ENCODE data around the gene ZNF764. TPM values are rescaled to one million over a fixed set of nuclear protein-coding genes. Genes with fewer than 3 reads are reported as not detected.

ZNF764 gene
- total and polyA plus RNA-seq, 9 of the 15 experiments (the other 6 are each of a cell fraction or from before 2014, with no cell fraction given) = 0.69 to 10.1 (median 4.1) TPM

DNA sequence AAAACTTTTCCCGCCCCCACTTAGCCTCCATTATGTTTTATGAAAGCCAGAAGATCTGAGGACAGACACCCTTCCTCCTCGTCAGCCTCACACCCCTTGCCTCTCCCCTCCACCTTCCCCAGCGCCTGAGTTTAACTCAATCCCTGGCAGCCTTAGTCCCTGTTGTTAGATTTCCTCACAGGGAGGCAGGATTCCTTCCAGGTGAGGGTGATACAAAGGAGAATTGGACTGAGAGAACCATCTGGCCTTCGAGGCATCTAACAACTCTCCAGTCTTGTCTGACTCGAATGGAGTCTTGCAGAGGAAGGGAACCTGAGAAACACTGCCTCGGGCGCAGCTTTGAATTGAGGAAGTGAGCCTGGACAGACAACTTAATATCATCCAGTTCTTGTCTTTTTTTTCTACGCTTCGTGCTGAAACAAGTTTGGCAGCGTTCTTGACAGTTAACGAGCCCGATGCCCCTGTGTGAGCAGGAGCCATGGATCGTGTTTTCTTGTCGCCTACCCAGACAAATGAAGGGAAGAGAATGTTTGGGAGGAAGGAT is 30.5 kb downstream of the ZNF764 start (continued):
- TF ChIP-seq, protein P1, sequence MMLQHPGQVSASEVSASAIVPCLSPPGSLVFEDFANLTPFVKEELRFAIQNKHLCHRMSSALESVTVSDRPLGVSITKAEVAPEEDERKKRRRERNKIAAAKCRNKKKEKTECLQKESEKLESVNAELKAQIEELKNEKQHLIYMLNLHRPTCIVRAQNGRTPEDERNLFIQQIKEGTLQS (IDR thresholded peaks at IDR 0.05) = no peak
- TF ChIP-seq, protein P1 (CRISPR knock-in tag; conservative IDR thresholded peaks at IDR 0.05) = no peak
- TF ChIP-seq, protein P2, sequence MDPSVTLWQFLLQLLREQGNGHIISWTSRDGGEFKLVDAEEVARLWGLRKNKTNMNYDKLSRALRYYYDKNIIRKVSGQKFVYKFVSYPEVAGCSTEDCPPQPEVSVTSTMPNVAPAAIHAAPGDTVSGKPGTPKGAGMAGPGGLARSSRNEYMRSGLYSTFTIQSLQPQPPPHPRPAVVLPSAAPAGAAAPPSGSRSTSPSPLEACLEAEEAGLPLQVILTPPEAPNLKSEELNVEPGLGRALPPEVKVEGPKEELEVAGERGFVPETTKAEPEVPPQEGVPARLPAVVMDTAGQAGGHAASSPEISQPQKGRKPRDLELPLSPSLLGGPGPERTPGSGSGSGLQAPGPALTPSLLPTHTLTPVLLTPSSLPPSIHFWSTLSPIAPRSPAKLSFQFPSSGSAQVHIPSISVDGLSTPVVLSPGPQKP (CRISPR knock-in tag; IDR thresholded peaks at IDR 0.05) = no peak
- TF ChIP-seq OTX1 (CRISPR knock-in tag; IDR thresholded peaks at IDR 0.05) (peak; percentile 70; the same call in 1 of the 2 replicates), SRSF3 (IDR thresholded peaks at IDR 0.05; ENCODE audit: insufficient read depth, low read length) (no peak), KHSRP (IDR thresholded peaks at IDR 0.05) (no peak), MTF1 (CRISPR knock-in tag; IDR thresholded peaks at IDR 0.05; ENCODE audit: borderline replicate concordance) (no peak), NCOR1 (IDR thresholded peaks at IDR 0.05) (no peak), NFXL1 (CRISPR knock-in tag; IDR thresholded peaks at IDR 0.05) (no peak), ELF1 (tag; IDR thresholded peaks at IDR 0.05) (no peak), ZNF253 (CRISPR knock-in tag; conservative IDR thresholded peaks at IDR 0.05) (no peak), SMAD4 (CRISPR knock-in tag; conservative IDR thresholded peaks at IDR 0.05) (no peak), ZNF140 (CRISPR knock-in tag; IDR thresholded peaks at IDR 0.05) (no peak), BCL6 (CRISPR knock-in tag; IDR thresholded peaks at IDR 0.05) (no peak), SMARCE1 (IDR thresholded peaks at IDR 0.05) (no peak), NELFE (IDR thresholded peaks at IDR 0.05; ENCODE audit: insufficient read depth, insufficient read length) (no peak), ZNF589 (CRISPR knock-in tag; IDR thresholded peaks at IDR 0.05; ENCODE audit: low read depth) (no peak), RBBP5 (IDR thresholded peaks at IDR 0.05; ENCODE audit: borderline replicate concordance, insufficient read depth, low read length, poor library complexity, severe bottlenecking) (no peak), CBX1 (IDR thresholded peaks at IDR 0.05; ENCODE audit: low read depth) (no peak), ZNF12 (CRISPR knock-in tag; IDR thresholded peaks at IDR 0.05) (peak; percentile 29; the same call in 1 of the 2 replicates), MYBL2 (IDR thresholded peaks at IDR 0.05; ENCODE audit: low read depth) (no peak), MYBL2 (CRISPR knock-in tag; IDR thresholded peaks at IDR 0.05; ENCODE audit: borderline replicate concordance) (no peak)
- TF ChIP-seq, protein P3, sequence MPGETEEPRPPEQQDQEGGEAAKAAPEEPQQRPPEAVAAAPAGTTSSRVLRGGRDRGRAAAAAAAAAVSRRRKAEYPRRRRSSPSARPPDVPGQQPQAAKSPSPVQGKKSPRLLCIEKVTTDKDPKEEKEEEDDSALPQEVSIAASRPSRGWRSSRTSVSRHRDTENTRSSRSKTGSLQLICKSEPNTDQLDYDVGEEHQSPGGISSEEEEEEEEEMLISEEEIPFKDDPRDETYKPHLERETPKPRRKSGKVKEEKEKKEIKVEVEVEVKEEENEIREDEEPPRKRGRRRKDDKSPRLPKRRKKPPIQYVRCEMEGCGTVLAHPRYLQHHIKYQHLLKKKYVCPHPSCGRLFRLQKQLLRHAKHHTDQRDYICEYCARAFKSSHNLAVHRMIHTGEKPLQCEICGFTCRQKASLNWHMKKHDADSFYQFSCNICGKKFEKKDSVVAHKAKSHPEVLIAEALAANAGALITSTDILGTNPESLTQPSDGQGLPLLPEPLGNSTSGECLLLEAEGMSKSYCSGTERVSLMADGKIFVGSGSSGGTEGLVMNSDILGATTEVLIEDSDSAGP (CRISPR knock-in tag; IDR thresholded peaks at IDR 0.05) = no peak
- TF ChIP-seq, protein P4, sequence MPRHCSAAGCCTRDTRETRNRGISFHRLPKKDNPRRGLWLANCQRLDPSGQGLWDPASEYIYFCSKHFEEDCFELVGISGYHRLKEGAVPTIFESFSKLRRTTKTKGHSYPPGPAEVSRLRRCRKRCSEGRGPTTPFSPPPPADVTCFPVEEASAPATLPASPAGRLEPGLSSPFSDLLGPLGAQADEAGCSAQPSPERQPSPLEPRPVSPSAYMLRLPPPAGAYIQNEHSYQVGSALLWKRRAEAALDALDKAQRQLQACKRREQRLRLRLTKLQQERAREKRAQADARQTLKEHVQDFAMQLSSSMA (CRISPR knock-in tag; IDR thresholded peaks at IDR 0.05) = no peak
- TF ChIP-seq, protein P5, sequence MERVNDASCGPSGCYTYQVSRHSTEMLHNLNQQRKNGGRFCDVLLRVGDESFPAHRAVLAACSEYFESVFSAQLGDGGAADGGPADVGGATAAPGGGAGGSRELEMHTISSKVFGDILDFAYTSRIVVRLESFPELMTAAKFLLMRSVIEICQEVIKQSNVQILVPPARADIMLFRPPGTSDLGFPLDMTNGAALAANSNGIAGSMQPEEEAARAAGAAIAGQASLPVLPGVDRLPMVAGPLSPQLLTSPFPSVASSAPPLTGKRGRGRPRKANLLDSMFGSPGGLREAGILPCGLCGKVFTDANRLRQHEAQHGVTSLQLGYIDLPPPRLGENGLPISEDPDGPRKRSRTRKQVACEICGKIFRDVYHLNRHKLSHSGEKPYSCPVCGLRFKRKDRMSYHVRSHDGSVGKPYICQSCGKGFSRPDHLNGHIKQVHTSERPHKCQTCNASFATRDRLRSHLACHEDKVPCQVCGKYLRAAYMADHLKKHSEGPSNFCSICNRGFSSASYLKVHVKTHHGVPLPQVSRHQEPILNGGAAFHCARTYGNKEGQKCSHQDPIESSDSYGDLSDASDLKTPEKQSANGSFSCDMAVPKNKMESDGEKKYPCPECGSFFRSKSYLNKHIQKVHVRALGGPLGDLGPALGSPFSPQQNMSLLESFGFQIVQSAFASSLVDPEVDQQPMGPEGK (CRISPR knock-in tag; IDR thresholded peaks at IDR 0.05; ENCODE audit: borderline replicate concordance) = no peak

All from K562 (cell line).